Measurements from ENCODE around the gene SEMA5B.

SEMA5B gene

GRCh38 chr3:122890077-122890719, 137.4 kb downstream of the SEMA5B start:
- peak in 1 of 5 donors; percentile 12 for DNase-seq

- DNase-seq, result no peak
These were observed 140.6 kb downstream of the SEMA5B start for GRCh38 chr3:122886946-122887345.

- no peak for DNase-seq
These were observed 141.3 kb downstream of the SEMA5B start for GRCh38 chr3:122886251-122886650.

- DNase-seq, result no peak
These were observed 145.1 kb downstream of the SEMA5B start for GRCh38 chr3:122882361-122882947.

- DNase-seq, result no peak
These were observed 146.9 kb downstream of the SEMA5B start for GRCh38 chr3:122880624-122881023.

- DNase-seq, result no peak
These were observed 147.4 kb downstream of the SEMA5B start for GRCh38 chr3:122880173-122880572.

- no peak for DNase-seq
These were observed 151.9 kb downstream of the SEMA5B start for GRCh38 chr3:122875547-122876127.

- DNase-seq, result no peak
These were observed 153.6 kb downstream of the SEMA5B start for GRCh38 chr3:122873741-122874515.

GRCh38 chr3:122868322-122868721, 159.2 kb downstream of the SEMA5B start:
- no peak for DNase-seq

GRCh38 chr3:122864498-122864897, 163.1 kb downstream of the SEMA5B start:
- no peak for DNase-seq

- no peak for DNase-seq
These were observed 165.2 kb downstream of the SEMA5B start for GRCh38 chr3:122862381-122862780.
